Aorta (tissue), 5 donors: ENCODE measurements around the gene IL4. TPM values are rescaled to one million over a fixed set of nuclear protein-coding genes. Genes with fewer than 3 reads are reported as not detected.
A peak's percentile ranks its signal among the peaks of the same experiment; 100 is the strongest.
"Not testable (repeated sequence)": the region's sequence is repeated elsewhere in the genome, so short reads cannot be mapped to it uniquely, and the experiment has no call there.

Source experiments
- ATAC-seq: fragments of 200-7000 bp; cut with Tn5 transposase; one replicate; pipeline ENCODE4 v1.9.1; 2022; ENCODE audit warnings: moderate library complexity; ENCODE audit not compliant: low FRiP score
- DNase-seq, 2 donors: peaks; one replicate each; pipeline ENCODE4 v3.0.0-alpha.2; 2020
- H3K27ac ChIP-seq, 2 donors: one replicate each; pipeline ENCODE4 v1.5.1; 2013; ENCODE audit warnings: low read length in 2 of 2, mild to moderate bottlenecking in 2 of 2, moderate library complexity in 2 of 2, control low read depth in 1 of 2, inconsistent platforms in 1 of 2, low read depth in 1 of 2
- H3K27me3 ChIP-seq, 2 donors: one replicate each; pipeline ENCODE4 v1.6.1; 2013; ENCODE audit warnings: control low read depth in 1 of 2, low read length in 1 of 2, mild to moderate bottlenecking in 1 of 2, moderate library complexity in 1 of 2; ENCODE audit not compliant: insufficient read depth in 2 of 2, control insufficient read depth in 1 of 2
- H3K36me3 ChIP-seq, 2 donors: one replicate each; pipeline ENCODE4 v1.6.1; 2013; ENCODE audit warnings: control low read depth in 1 of 2, low read length in 1 of 2, mild to moderate bottlenecking in 1 of 2; ENCODE audit not compliant: insufficient read depth in 2 of 2, control insufficient read depth in 1 of 2
- H3K4me1 ChIP-seq, 2 donors: one replicate each; pipeline ENCODE4 v1.6.1; 2013; ENCODE audit warnings: low read length in 2 of 2, control low read depth in 1 of 2, mild to moderate bottlenecking in 1 of 2, moderate library complexity in 1 of 2; ENCODE audit not compliant: insufficient read depth in 2 of 2, control insufficient read depth in 1 of 2
- H3K4me3 ChIP-seq, 2 donors: one replicate each; pipeline ENCODE4 v1.5.1; 2013; ENCODE audit warnings: low read length in 2 of 2, control low read depth in 1 of 2, mild to moderate bottlenecking in 1 of 2
- H3K9me3 ChIP-seq: one replicate; pipeline ENCODE4 v1.6.1; 2013; ENCODE audit warnings: mild to moderate bottlenecking, low read length; ENCODE audit not compliant: control insufficient read depth
- WGBS, 2 donors: extraction: QIAGEN DNeasy Blood & Tissue Kit; methylation state at CpG; one replicate each; pipeline ENCODE4 v1.1.7; 2013; 5-methylcytosine and 5-hydroxymethylcytosine counted together
- intact Hi-C, 2 donors: fragments of 100-400 bp; cut with DNase I; formaldehyde crosslinking; loops; one replicate each; pipeline versions ENCODE4 v1.14.2 to v1.15.0; 2022
- long read RNA-seq, 2 donors: library from polyadenylated mRNA; unstranded; transcript quantifications; one replicate each; pipeline ENCODE4 v2.0.0, GENCODE V29; 2020 to 2021
- polyA plus RNA-seq, 2 donors: library from polyadenylated mRNA; stranded (reverse); fragments of 200-250 nt; gene quantifications; one replicate each; pipeline ENCODE4 v1.2.3, GENCODE V29; 2013
- total RNA-seq, 2 donors: library from RNA; stranded (reverse); fragmentation: NEBNext Ultra II Directional; extraction: Animal tissue kit (Norgen Biotek cat#: 25700); gene quantifications; one replicate each; pipeline ENCODE4 v1.2.1, GENCODE V29; 2021
- donor health status: healthy with polysubstance abuse.
- donor health status: Bipolar disorder and iron deficiency.
- donor health status: DM: no; HTN: no; CAD: no.
- donor health status: DM: no; HTN: no; CAD: no.
- donor health status: DM: yes; HTN: yes; CAD: no.

Gene IL4
- total RNA-seq (not detected), polyA plus RNA-seq (not detected)
- long read RNA-seq, donor 1, result 0 reads
- long read RNA-seq, donor 2, result 0 reads

GRCh38 chr5:132673939-132674630, at the start of gene IL4:
IL4 (plus strand) TSS chr5:132673989; CDS start chr5:132674051, 62 bp downstream.
- Histone ChIP-seq H3K4me3 (no peak within 1 kb of the TSS), H3K27ac (peak within 1 kb of the TSS; percentile 89 to 93), H3K27me3 (no peaks in the 10 kb centered on the region), H3K9me3 (no peaks in the 10 kb centered on the region), H3K36me3 (no peaks in the 10 kb centered on the region), H3K4me1 (no peaks in the 10 kb centered on the region)
- ATAC-seq (no peak), DNase-seq (no peak)
- intact Hi-C loops, result no loop called here
- WGBS, 2 donors, result 28 to 31% methylated on average over 14 of the region's 14 CpGs

DNA sequence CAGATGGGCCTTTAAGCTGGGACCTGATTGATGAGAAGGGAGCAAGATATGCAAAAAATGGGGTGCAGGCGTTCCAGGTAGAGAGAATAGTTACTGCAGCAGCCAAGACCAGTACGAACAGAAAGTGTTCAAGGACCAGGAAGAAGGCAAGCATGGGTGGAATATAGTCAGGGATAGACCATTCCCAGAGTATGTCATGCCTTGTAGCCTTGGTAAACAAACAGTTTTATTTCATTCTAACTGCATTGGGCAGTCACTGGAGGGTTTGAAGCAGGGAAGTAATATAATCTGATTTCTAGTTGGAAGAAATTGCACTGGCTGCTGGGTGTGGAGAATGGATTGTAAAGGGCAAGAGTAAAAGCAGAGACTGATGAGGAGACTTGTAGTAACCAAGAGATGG, 46.3 kb upstream of the IL4 start:
- H3K9me3 ChIP-seq, result peaks cover 1% of the 10 kb centered on the region
- no peak overlapping the region for H3K27ac ChIP-seq
- WGBS, 2 donors, result 88 to 94% methylated on average over 2 of the region's 2 CpGs
- ATAC-seq (no peak), DNase-seq (no peak)
- H3K27me3 ChIP-seq, result no peaks in the 10 kb centered on the region
- intact Hi-C loops, result no loop called here
- no peak overlapping the region for H3K4me3 ChIP-seq
- no peaks in the 10 kb centered on the region for H3K4me1 ChIP-seq
- peaks cover 0 to 2% of the 10 kb centered on the region in 2 donors for H3K36me3 ChIP-seq

DNA sequence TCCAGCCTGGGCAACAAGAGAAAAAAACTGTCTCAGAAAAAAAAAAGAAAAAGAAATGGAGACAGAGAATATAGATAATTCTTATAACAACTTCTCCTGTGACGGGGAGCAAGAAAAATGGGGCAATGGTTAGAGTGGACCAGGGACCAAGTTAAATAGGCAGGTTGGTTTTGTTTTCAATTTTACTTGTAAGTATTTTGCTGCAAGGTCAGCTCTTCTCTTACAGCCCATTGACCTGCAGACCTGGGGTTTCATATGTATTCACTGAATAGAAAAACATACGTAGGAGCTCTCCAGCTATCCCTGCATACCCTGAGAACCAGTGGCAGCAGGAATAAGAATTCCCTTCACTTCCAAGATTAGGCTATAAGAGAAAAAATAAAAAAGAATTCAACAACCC, 45.0 kb upstream of the IL4 start:
- no peaks in the 10 kb centered on the region for H3K4me1 ChIP-seq
- H3K9me3 ChIP-seq, result peaks cover 1% of the 10 kb centered on the region
- no peak overlapping the region for H3K4me3 ChIP-seq
- DNase-seq (no peak), ATAC-seq (no peak)
- WGBS, 2 donors, result 93 to 98% methylated on average over 2 of the region's 2 CpGs
- intact Hi-C loops, result no loop called here
- peaks cover 0 to 2% of the 10 kb centered on the region in 2 donors for H3K36me3 ChIP-seq
- H3K27ac ChIP-seq, result no peak overlapping the region
- no peaks in the 10 kb centered on the region for H3K27me3 ChIP-seq

DNA sequence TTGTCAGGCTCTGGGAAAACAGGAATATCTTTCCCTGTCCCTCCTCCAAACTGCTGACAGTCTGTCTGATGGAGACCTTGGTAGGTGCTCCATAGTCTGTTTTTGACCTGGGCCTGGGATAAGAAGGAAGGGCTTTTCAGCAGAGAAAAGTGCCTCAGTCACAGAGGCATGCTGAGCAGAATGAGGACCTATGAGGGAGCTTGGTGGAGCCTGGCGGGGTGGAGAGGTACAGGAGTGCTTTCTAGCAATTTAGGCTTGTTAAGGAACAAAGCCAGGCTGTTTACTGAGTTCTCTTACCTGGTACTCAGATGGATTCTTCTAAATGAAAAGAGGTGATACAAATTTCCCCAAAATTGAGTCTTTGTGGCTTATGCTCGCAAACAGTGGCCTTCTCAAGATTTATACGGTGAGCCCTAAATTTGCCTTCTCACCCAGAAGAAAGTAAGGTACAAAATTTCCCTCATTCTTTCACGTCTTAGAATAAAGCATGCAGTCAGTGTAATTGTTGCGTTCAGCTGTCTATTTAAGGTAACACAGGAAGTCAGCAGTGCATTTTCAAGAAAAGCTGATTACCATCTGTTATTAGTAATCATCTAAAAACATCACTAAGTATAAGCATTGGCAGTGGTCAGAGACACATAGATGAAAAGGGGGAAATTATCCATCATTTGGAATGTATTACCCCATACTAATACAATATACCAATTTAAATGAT, 44.4 kb upstream of the IL4 start:
- no peaks in the 10 kb centered on the region for H3K4me1 ChIP-seq
- WGBS, 2 donors, result 85 to 90% methylated on average over 5 of the region's 5 CpGs
- no peak for ATAC-seq
- no peak for DNase-seq
- H3K27ac ChIP-seq, result no peak overlapping the region
- intact Hi-C loops, result no loop called here
- no peak overlapping the region for H3K4me3 ChIP-seq
- H3K27me3 ChIP-seq, result no peaks in the 10 kb centered on the region
- H3K36me3 ChIP-seq, result peaks cover 0 to 2% of the 10 kb centered on the region in 2 donors
- peaks cover 1% of the 10 kb centered on the region for H3K9me3 ChIP-seq

DNA sequence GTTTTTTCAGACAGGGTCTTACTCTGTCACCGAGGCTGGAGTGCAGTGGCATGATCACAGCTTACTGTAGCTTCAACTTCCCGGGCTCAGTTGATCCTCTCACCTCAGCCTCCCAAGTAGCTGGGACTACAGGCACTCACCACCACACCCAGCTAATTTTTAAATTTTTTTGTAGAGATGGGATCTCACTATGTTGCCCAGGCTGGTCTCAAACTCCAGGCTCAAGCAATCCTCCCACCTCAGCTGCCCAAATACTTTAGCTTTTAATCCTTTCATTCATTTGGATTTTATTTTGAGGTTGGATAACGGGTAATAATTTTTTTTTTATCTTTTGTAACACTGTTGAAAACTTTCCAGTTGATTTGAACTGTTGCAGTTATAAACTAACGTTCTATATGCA, 40.2 kb upstream of the IL4 start:
- ATAC-seq, H3K4me3 ChIP-seq, H3K9me3 ChIP-seq, H3K27ac ChIP-seq, H3K4me1 ChIP-seq, DNase-seq, H3K27me3 ChIP-seq, intact Hi-C loops, H3K36me3 ChIP-seq: not testable (repeated sequence)
- WGBS, 2 donors, result 93 to 94% methylated on average over 4 of the region's 4 CpGs

GRCh38 chr5:132635873-132636272, 37.9 kb upstream of the IL4 start:
- Histone ChIP-seq H3K27ac (no peak overlapping the region), H3K4me3 (no peak overlapping the region), H3K9me3 (no peaks in the 10 kb centered on the region), H3K36me3 (peaks cover 4 to 7% of the 10 kb centered on the region in 2 donors), H3K4me1 (no peaks in the 10 kb centered on the region), H3K27me3 (no peaks in the 10 kb centered on the region)
- no peak for ATAC-seq
- WGBS, 2 donors, result 88% methylated on average over 4 of the region's 4 CpGs
- no peak for DNase-seq
- intact Hi-C loops, result no loop called here

DNA sequence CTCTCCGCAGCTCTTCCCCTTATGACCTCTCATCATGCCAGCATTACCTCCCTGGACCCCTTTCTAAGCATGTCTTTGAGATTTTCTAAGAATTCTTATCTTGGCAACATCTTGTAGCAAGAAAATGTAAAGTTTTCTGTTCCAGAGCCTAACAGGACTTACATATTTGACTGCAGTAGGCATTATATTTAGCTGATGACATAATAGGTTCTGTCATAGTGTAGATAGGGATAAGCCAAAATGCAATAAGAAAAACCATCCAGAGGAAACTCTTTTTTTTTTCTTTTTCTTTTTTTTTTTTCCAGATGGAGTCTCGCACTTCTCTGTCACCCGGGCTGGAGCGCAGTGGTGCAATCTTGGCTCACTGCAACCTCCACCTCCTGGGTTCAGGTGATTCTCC, 36.5 kb upstream of the IL4 start:
- H3K36me3 ChIP-seq, result peaks cover 6 to 7% of the 10 kb centered on the region in 2 donors
- H3K27ac ChIP-seq, result no peak overlapping the region
- 30 to 32% methylated on average over 4 of the region's 4 CpGs for WGBS, 2 donors
- no peaks in the 10 kb centered on the region for H3K4me1 ChIP-seq
- DNase-seq (no peak), ATAC-seq (no peak)
- H3K4me3 ChIP-seq, result no peak overlapping the region
- no peaks in the 10 kb centered on the region for H3K9me3 ChIP-seq
- intact Hi-C loops, result no loop called here
- no peaks in the 10 kb centered on the region for H3K27me3 ChIP-seq

DNA sequence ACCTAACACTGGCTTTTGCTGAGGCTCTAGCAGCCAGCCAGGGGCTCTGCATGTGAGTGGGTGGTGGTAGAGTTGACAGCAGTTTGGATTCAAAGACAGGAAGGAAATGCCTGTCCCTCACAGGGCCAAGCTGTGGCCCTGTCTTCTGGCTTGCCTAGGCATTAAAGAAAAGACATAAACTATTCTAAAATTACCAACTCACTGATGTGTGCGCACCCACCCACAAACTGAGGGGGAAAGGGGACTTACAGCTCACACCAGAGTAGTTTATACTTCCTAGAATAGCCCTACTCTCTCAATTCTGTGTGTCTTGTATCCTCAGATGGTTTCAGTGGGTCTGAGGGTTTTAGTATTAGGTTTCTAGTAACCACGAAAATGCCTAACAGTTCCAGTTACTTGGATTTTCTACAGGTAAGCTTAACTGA, 34.1 kb upstream of the IL4 start:
- H3K4me1 ChIP-seq, result no peaks in the 10 kb centered on the region
- intact Hi-C loops, result no loop called here
- no peaks in the 10 kb centered on the region for H3K27me3 ChIP-seq
- 38 to 45% methylated on average over 2 of the region's 2 CpGs for WGBS, 2 donors
- no peak overlapping the region for H3K4me3 ChIP-seq
- DNase-seq, result no peak
- no peaks in the 10 kb centered on the region for H3K9me3 ChIP-seq
- no peak overlapping the region for H3K27ac ChIP-seq
- no peak for ATAC-seq
- peaks cover 9 to 11% of the 10 kb centered on the region in 2 donors for H3K36me3 ChIP-seq

DNA sequence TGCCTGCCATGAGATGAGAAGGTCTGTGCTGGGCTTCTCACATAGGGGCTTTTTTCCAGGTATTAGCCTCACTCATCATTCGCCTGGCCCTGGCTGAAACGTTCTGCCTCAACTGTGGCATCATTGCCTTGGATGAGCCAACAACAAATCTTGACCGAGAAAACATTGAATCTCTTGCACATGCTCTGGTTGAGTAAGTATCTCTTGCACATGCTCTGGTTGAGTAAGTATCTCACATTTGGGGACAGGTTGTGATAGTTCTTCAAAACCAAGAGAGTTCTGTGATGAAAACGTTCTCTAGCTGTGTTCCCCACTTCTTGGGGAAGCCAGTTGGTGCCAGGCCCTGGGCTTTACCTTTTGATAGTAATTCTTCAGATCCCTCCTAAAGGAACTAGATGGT, 33.2 kb upstream of the IL4 start:
- no peak for ATAC-seq
- H3K4me3 ChIP-seq, result no peak overlapping the region
- peaks cover 9 to 11% of the 10 kb centered on the region in 2 donors for H3K36me3 ChIP-seq
- H3K9me3 ChIP-seq, result no peaks in the 10 kb centered on the region
- no peaks in the 10 kb centered on the region for H3K4me1 ChIP-seq
- intact Hi-C loops, result no loop called here
- DNase-seq, result no peak
- no peaks in the 10 kb centered on the region for H3K27me3 ChIP-seq
- 85 to 91% methylated on average over 4 of the region's 4 CpGs for WGBS, 2 donors
- no peak overlapping the region for H3K27ac ChIP-seq
